ENCODE results near the gene EDC3.
"Not testable (repeated sequence)": the region's sequence is repeated elsewhere in the genome, so short reads cannot be mapped to it uniquely, and the experiment has no call there.

Gene EDC3

GRCh38 chr15:74605795-74606150, 90.1 kb downstream of the EDC3 start:
- no peak for DNase-seq

DNA sequence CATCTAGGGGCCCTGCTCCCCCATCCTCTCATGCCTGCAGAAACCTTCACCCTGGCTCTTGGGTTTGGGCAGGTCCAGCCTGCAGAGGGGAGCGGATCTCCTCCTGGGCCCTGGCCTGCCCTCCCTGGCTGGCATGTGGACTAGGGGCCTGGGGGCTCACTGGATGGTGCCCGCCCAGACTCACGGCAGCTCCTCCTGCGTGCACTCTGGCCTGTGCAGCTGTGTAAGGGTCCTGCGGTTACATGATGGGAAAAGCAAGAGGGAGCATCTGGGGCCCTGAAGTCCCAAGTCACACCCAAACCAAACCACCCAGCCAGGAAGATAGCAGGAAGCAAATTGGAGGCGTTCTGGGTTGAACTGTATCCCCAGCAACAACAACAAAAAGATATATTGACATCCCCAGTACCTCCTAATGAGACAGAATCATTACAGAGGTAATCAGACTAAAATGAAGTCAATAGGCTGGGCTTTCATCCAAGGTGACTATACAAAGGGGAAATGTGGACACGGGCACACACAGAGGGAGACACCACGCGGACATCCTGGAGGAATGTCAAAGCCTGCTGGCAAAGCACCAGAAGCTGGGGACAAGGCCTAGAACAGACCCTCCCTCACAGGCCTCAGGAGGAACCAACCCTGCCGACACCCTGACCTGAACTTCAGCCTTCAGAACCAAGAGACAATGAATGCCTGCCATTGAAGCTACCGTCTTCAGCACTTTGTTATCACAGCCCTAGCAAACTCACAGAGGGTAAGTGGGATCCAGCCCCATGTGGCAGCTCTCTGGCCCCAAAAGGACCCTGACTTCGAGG, 90.6 kb downstream of the EDC3 start:
- no peak for DNase-seq

GRCh38 chr15:74603789-74604705, 91.8 kb downstream of the EDC3 start:
- no peak for DNase-seq

- no peak for DNase-seq
Measured at GRCh38 chr15:74603026-74603788, 92.6 kb downstream of the EDC3 start.

DNA sequence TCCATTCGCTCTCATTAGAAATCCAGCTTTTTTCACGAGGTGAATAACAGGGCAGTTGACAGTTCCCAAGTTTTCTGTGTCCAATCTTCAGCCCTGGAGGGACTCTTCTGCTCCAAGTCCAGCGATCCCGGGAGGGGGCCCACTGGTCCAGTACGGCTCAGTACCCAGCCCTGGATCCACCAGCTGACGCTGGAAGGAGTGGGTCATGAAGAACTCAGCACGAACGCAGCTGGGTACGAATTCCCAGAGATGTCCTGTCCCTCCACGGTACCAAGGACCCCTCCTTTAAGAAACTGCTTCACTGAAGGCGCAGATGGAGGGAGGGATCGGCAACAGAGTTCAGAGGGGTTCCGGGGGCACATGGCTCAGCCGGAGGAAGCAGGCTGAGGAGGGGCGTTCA, 96.7 kb downstream of the EDC3 start:
- no peak for DNase-seq

DNA sequence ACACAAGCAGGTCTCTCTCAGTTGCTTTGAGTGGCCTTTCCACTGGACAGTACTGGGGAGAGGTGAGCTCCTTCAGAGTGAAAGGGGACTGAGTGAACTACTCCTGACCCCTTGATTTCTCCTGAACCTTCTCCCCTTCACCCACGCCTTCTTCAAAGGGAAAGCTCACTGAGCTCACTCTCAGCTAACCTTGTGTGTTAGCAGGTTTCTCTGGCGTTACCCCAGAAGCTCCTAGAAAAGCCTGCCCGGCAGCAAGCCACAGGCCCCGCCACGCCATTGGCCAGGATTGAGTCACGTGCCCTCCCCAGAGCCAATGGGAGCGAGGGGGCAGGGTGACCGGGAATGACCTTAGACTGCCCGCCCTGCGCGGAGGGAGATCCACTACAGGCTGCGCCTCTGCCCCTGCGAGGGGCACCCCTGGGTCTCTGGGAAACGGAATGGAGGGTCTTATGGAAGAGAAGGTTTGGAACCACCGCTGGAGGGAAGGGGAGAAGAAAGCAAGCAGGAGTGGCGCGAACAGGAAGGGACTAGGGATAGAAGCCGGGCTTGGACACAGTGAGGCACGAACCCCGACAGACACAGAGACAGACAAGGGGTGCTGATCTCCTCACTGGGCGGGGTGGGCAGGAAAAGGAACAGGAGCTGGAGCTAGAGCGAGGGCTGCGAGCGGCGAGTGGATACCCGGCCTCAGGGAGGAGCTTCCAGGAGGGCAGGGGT, 97.5 kb downstream of the EDC3 start:
- DNase-seq = no peak

- not testable (repeated sequence) for DNase-seq
Measured at GRCh38 chr15:74597146-74597705, 98.6 kb downstream of the EDC3 start.

- DNase-seq = not testable (repeated sequence)
Measured at GRCh38 chr15:74596736-74597135, 99.1 kb downstream of the EDC3 start.

GRCh38 chr15:74595271-74595670, 100.6 kb downstream of the EDC3 start:
- no peak for DNase-seq

DNA sequence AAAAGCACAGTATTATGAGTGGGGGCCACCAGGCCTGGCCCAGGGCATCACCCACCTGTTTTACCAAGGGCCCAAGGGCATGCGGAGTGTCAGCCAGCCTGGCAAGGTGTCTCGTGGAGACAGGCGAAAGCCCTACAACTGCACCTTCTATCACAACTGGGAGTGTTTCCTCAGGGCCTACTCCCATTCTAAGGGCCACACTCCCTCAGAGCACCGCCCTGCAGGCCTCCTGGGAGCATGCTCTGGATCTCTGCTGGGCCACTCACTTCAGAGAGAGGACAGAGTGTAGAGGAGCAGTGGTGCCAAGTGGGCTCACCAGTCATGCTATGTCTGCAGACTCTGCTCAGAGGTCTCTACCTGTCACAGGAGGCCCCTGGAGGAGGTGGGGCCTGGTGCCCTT, 101.4 kb downstream of the EDC3 start:
- DNase-seq = no peak

DNA sequence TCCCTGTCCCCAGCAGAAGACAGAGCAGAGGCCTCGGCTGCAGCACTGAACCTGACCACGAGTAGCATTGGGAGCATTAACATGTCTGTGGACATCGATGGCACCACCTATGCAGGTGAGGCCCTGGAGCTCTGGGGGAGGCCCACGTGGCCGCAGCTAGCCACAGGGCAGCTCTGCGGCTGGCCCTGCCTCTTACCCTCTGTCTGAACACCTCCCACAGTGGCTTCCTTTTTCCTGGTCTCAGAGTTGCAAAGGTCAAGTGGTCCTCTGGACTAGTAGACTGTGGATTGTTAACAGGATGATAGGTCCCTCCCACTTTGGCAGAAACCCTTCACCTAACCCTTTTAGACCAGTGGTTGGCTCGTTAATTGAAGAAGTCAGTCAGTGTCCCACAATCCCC, 102.7 kb downstream of the EDC3 start:
- no peak for DNase-seq

DNA sequence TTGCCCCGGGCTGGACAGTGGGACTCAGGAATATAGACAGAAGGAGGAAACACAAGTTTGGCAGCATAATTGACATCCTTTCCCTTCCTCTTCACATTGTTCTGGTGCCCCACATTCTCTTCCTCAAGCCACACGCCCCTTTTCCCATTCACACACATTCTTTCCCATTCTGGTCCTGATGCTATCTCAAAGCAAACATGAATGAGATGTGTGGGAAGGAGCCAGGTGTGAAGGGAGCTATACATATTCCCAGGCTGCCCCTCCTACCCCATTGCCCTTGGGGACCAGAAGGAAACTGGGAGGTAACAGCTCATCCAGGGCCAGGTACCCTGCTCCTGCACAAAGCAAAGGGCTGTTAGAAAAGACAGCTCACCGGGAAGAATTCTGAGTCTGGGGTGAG, 103.6 kb downstream of the EDC3 start:
- DNase-seq = no peak

GRCh38 chr15:74589826-74590225, 106.0 kb downstream of the EDC3 start:
- DNase-seq = no peak

- no peak for DNase-seq
Measured at GRCh38 chr15:74585857-74586256, 110.0 kb downstream of the EDC3 start.

GRCh38 chr15:74585191-74585590, 110.6 kb downstream of the EDC3 start:
- DNase-seq = no peak

DNA sequence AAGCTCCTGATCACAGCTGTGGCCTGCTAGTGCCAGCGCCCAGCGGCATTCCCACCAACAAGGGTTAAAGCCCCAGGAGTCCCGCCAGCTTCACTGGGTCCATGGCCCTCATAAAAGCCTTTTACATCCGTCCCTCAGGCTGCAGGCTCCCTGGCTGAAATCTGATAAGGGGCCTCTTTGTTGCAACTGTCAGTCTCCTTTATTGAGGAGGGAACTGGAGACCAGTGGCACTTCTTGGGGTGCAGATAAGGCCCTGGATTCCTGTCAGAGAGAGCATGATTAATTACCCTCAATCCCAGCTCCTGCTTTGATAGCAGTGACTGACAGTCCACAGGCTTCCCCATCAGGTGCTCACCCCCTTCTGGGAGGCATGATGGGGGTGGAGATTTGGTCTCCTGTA, 111.0 kb downstream of the EDC3 start:
- no peak for DNase-seq

GRCh38 chr15:74584204-74584603, 111.6 kb downstream of the EDC3 start:
- DNase-seq = no peak
